ENCODE measurements around the gene ATP5MG. TPM values are rescaled to one million over a fixed set of nuclear protein-coding genes. Genes with fewer than 3 reads are reported as not detected.

Gene ATP5MG
- total RNA-seq, 1 experiment from 2014 or later, result 205 TPM

DNA sequence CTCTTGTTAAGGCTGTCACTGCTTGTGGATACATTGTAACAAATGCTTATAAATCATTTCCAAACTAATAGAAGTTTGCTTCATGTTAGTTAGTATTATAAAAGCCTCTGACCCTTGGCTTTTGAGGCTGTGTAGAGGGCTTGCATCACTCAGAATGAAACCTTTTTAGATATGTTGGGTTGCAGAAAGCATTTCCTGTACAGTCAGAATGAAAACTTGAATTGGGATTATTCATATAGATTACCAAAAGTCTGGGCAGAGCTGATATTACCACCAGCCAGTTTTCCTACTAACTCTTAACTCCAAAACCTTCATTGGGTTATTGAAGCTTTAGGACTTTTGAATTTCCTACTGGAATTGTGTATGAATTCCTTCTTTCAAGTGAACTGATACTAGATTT is 46.9 kb downstream of the ATP5MG start:
- H3K4me3 ChIP-seq (replicated peaks in 1 of 2; ENCODE audit: low read depth in 1 of 2, low read length in 2 of 2), result no peak overlapping the region
- no peak for ATAC-seq
- ChIA-PET RAD21 (ENCODE audit: low non-redundant PET in 1 of 2, low total read pairs in 2 of 2, uncharacterized antibody in 2 of 2, unreplicated experiment in 2 of 2) (no interaction called here), POLR2A (interaction anchor here (1.1 kb wide), 1 partner anchor 12 kb away, joined by 3 read pairs; the partner anchor contains the start of gene KMT2A), CTCF (no interaction called here)
- H3K9me2 ChIP-seq (ENCODE audit: insufficient read depth), result no peaks in the 10 kb centered on the region
- no peak overlapping the region for H3K9ac ChIP-seq (ENCODE audit: low read length)
- no peak overlapping the region for H2AFZ ChIP-seq (ENCODE audit: low read depth, low read length, poor library complexity, severe bottlenecking)
- H3K27ac ChIP-seq (ENCODE audit: low read depth, low read length), result no peak overlapping the region
- H4K20me1 ChIP-seq (ENCODE audit: insufficient read depth), result peaks cover 10% of the 10 kb centered on the region; the same call in 1 of the 2 replicates
- no peaks in the 10 kb centered on the region for H3K9me3 ChIP-seq (ENCODE audit: control insufficient read depth in 1 of 2, insufficient read depth in 1 of 2, low read depth in 1 of 2, low read length in 2 of 2)
- H3K27me3 ChIP-seq (ENCODE audit: insufficient read depth, low read length), result no peaks in the 10 kb centered on the region
- H3K36me3 ChIP-seq (ENCODE audit: control insufficient read depth in 1 of 2, insufficient read depth in 2 of 2, low read length in 2 of 2), result no peaks in the 10 kb centered on the region; a peak in 1 of 4 replicates
- H3K4me2 ChIP-seq (ENCODE audit: low read length), result no peak overlapping the region
- no TSS peak for BruUV-seq (replicated peaks)
- TF ChIP-seq POLR2A (IDR thresholded peaks at IDR 0.05; ENCODE audit: borderline replicate concordance, extremely low read depth, insufficient read depth, insufficient read length) (no peak), REST (IDR thresholded peaks at IDR 0.05; ENCODE audit: low read depth) (no peak), SRF (IDR thresholded peaks at IDR 0.05; ENCODE audit: low read depth) (no peak), CBX3 (IDR thresholded peaks at IDR 0.05; ENCODE audit: low read depth) (no peak), YY1 (IDR thresholded peaks at IDR 0.05; ENCODE audit: extremely low read depth, insufficient replicate concordance, low read depth, low read length) (no peak), JUND (IDR thresholded peaks at IDR 0.05) (no peak), EZH2phosphoT487 (IDR thresholded peaks at IDR 0.05; ENCODE audit: borderline replicate concordance) (no peak), CEBPB (IDR thresholded peaks at IDR 0.05; ENCODE audit: low read depth) (no peak), TCF7L2 (IDR thresholded peaks at IDR 0.05; ENCODE audit: borderline replicate concordance, extremely low read depth, insufficient read depth, insufficient read length) (no peak), ATF3 (IDR thresholded peaks at IDR 0.05) (no peak), ZFX (IDR thresholded peaks at IDR 0.05) (no peak), FOSL1 (IDR thresholded peaks at IDR 0.05; ENCODE audit: low read depth) (no peak)
- peaks cover 86% of the 10 kb centered on the region for H3K79me2 ChIP-seq (ENCODE audit: insufficient read depth, low read length)
- H3K4me1 ChIP-seq (ENCODE audit: control insufficient read depth in 1 of 2, insufficient read depth in 2 of 2, low read length in 2 of 2), result no peaks in the 10 kb centered on the region
- no peak for DNase-seq (ENCODE audit: low read depth, low spot score)
- intact Hi-C loops (cut with micrococcal nuclease), result no loop called here
